ENCODE data around the gene AUP1.

The AUP1 gene

GRCh38 chr2:74542978-74543377 lies 13.5 kb upstream of the AUP1 start:
- Histone ChIP-seq H2BK5ac (ENCODE audit: low read depth, low read length, poor library complexity) (no peak overlapping the region), H3K4ac (ENCODE audit: low read depth, low read length) (no peak overlapping the region), H3K27ac (ENCODE audit: low read depth, low read length) (no peak overlapping the region), H2AFZ (ENCODE audit: insufficient read depth, low read length, poor library complexity) (no peak overlapping the region), H4K12ac (ENCODE audit: low read depth, low read length) (no peak overlapping the region), H2BK120ac (ENCODE audit: insufficient read depth, low read length, poor library complexity) (no peak overlapping the region), H3K14ac (ENCODE audit: low read length) (no peak overlapping the region), H3K4me1 (ENCODE audit: control insufficient read depth in 1 of 2, insufficient read depth in 2 of 2, low read length in 2 of 2) (no peaks in the 10 kb centered on the region), H3K9me3 (ENCODE audit: insufficient read depth, low read depth, low read length) (no peaks in the 10 kb centered on the region), H2BK12ac (ENCODE audit: low read length) (no peak overlapping the region), H3K18ac (ENCODE audit: low read length) (no peak overlapping the region), H4K8ac (ENCODE audit: low read depth, low read length) (no peak overlapping the region), H3K4me2 (ENCODE audit: low read length) (no peak overlapping the region), H3K9ac (ENCODE audit: low read length) (no peak overlapping the region), H3K79me1 (ENCODE audit: low read length) (no peaks in the 10 kb centered on the region), H3K4me3 (ENCODE audit: low read depth, low read length) (no peak overlapping the region), H4K91ac (ENCODE audit: low read depth, low read length) (no peak overlapping the region), H3K79me2 (ENCODE audit: control insufficient read depth, insufficient read depth, low read length, poor library complexity) (no peaks in the 10 kb centered on the region), H3K27me3 (ENCODE audit: insufficient read depth, low read length) (peaks cover 1% of the 10 kb centered on the region), H2AK5ac (ENCODE audit: low read length) (no peak overlapping the region), H3K36me3 (ENCODE audit: control insufficient read depth in 1 of 2, insufficient read depth in 2 of 2, low read length in 2 of 2) (no peaks in the 10 kb centered on the region), H3K23ac (ENCODE audit: low read length) (no peak overlapping the region)
- no CpG with 5 or more reads among the region's 1 CpG for WGBS (ENCODE audit: extremely low coverage, insufficient coverage, insufficient read length)
- no peak for DNase-seq

DNA sequence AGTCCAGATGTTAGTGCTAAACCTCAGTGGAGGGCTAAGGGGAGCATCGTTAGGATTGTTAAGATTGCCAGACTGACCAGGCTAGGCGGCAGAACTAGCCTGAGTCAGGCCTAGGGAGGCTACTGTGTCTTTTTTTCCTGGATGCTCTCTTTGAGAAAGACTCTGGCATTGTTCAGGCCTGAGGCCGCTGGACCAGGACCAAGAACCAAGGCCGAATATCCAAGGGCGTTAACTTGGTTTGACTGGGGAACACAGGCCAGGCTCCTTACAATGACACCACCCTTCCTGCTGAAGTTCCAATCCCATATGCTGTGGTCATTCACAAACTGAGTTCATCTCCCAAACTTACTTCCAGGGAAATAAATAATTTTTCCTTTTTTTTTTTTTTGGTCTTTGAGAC lies 10.8 kb upstream of the AUP1 start:
- H2BK120ac ChIP-seq (ENCODE audit: insufficient read depth, low read length, poor library complexity), result no peak overlapping the region
- H3K79me2 ChIP-seq (ENCODE audit: control insufficient read depth, insufficient read depth, low read length, poor library complexity), result no peaks in the 10 kb centered on the region
- no peak overlapping the region for H3K4me2 ChIP-seq (ENCODE audit: low read length)
- H3K79me1 ChIP-seq (ENCODE audit: low read length), result no peaks in the 10 kb centered on the region
- no peaks in the 10 kb centered on the region for H3K9me3 ChIP-seq (ENCODE audit: insufficient read depth, low read depth, low read length)
- H3K36me3 ChIP-seq (ENCODE audit: control insufficient read depth in 1 of 2, insufficient read depth in 2 of 2, low read length in 2 of 2), result no peaks in the 10 kb centered on the region
- no peak overlapping the region for H2AK5ac ChIP-seq (ENCODE audit: low read length)
- no peak overlapping the region for H3K14ac ChIP-seq (ENCODE audit: low read length)
- H4K91ac ChIP-seq (ENCODE audit: low read depth, low read length), result no peak overlapping the region
- H3K4ac ChIP-seq (ENCODE audit: low read depth, low read length), result no peak overlapping the region
- no peak overlapping the region for H3K27ac ChIP-seq (ENCODE audit: low read depth, low read length)
- no peak overlapping the region for H2BK5ac ChIP-seq (ENCODE audit: low read depth, low read length, poor library complexity)
- no peak overlapping the region for H3K23ac ChIP-seq (ENCODE audit: low read length)
- H3K27me3 ChIP-seq (ENCODE audit: insufficient read depth, low read length), result no peaks in the 10 kb centered on the region
- H4K8ac ChIP-seq (ENCODE audit: low read depth, low read length), result no peak overlapping the region
- DNase-seq, result no peak
- H3K18ac ChIP-seq (ENCODE audit: low read length), result no peak overlapping the region
- WGBS (ENCODE audit: extremely low coverage, insufficient coverage, insufficient read length), result no CpG with 5 or more reads among the region's 5 CpGs
- no peak overlapping the region for H2AFZ ChIP-seq (ENCODE audit: insufficient read depth, low read length, poor library complexity)
- H3K4me3 ChIP-seq (ENCODE audit: low read depth, low read length), result no peak overlapping the region
- H3K4me1 ChIP-seq (ENCODE audit: control insufficient read depth in 1 of 2, insufficient read depth in 2 of 2, low read length in 2 of 2), result no peaks in the 10 kb centered on the region
- no peak overlapping the region for H3K9ac ChIP-seq (ENCODE audit: low read length)
- H4K12ac ChIP-seq (ENCODE audit: low read depth, low read length), result no peak overlapping the region
- H2BK12ac ChIP-seq (ENCODE audit: low read length), result no peak overlapping the region

GRCh38 chr2:74538881-74539339 lies 9.4 kb upstream of the AUP1 start:
- Histone ChIP-seq H3K36me3 (ENCODE audit: control insufficient read depth in 1 of 2, insufficient read depth in 2 of 2, low read length in 2 of 2) (peaks cover 0 to 4% of the 10 kb centered on the region in 2 experiments), H3K4me1 (ENCODE audit: control insufficient read depth in 1 of 2, insufficient read depth in 2 of 2, low read length in 2 of 2) (no peaks in the 10 kb centered on the region), H3K4me3 (ENCODE audit: low read depth, low read length) (no peak overlapping the region), H2BK5ac (ENCODE audit: low read depth, low read length, poor library complexity) (no peak overlapping the region), H3K14ac (ENCODE audit: low read length) (no peak overlapping the region), H3K9me3 (ENCODE audit: insufficient read depth, low read depth, low read length) (no peaks in the 10 kb centered on the region), H3K18ac (ENCODE audit: low read length) (no peak overlapping the region), H3K79me1 (ENCODE audit: low read length) (no peaks in the 10 kb centered on the region), H3K4me2 (ENCODE audit: low read length) (no peak overlapping the region), H2BK120ac (ENCODE audit: insufficient read depth, low read length, poor library complexity) (no peak overlapping the region), H3K79me2 (ENCODE audit: control insufficient read depth, insufficient read depth, low read length, poor library complexity) (no peaks in the 10 kb centered on the region), H4K8ac (ENCODE audit: low read depth, low read length) (no peak overlapping the region), H3K27ac (ENCODE audit: low read depth, low read length) (no peak overlapping the region), H4K91ac (ENCODE audit: low read depth, low read length) (no peak overlapping the region), H3K27me3 (ENCODE audit: insufficient read depth, low read length) (no peaks in the 10 kb centered on the region), H2AK5ac (ENCODE audit: low read length) (no peak overlapping the region), H3K23ac (ENCODE audit: low read length) (no peak overlapping the region), H4K12ac (ENCODE audit: low read depth, low read length) (no peak overlapping the region), H2AFZ (ENCODE audit: insufficient read depth, low read length, poor library complexity) (no peak overlapping the region), H2BK12ac (ENCODE audit: low read length) (no peak overlapping the region), H3K9ac (ENCODE audit: low read length) (no peak overlapping the region), H3K4ac (ENCODE audit: low read depth, low read length) (no peak overlapping the region)
- no peak for DNase-seq
- no CpG with 5 or more reads among the region's 7 CpGs for WGBS (ENCODE audit: extremely low coverage, insufficient coverage, insufficient read length)

DNA sequence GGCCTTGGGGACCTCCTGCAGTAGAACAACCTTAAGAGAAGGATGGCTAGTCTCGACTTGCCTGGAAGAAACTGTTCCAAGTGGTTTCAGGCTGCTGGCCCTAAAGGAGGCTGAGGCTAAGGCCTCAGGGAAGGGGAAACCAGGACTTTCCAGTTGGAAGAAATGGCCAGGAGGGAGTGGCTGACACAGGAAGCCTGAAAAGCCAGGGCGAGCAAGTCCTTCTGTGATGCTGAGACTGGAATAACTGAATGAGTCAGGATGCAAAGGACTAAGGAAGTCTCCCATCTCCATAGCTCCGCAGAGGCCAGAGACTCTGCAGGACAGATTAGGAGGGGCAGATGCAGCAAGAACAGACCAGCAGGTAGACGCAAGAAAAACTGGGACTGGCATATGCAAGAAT lies 7.6 kb upstream of the AUP1 start:
- Histone ChIP-seq H3K9ac (ENCODE audit: low read length) (no peak overlapping the region), H3K36me3 (ENCODE audit: control insufficient read depth in 1 of 2, insufficient read depth in 2 of 2, low read length in 2 of 2) (peaks cover 8 to 13% of the 10 kb centered on the region in 2 experiments), H3K18ac (ENCODE audit: low read length) (no peak overlapping the region), H3K4me2 (ENCODE audit: low read length) (no peak overlapping the region), H3K4me1 (ENCODE audit: control insufficient read depth in 1 of 2, insufficient read depth in 2 of 2, low read length in 2 of 2) (no peaks in the 10 kb centered on the region), H3K79me1 (ENCODE audit: low read length) (no peaks in the 10 kb centered on the region), H3K23ac (ENCODE audit: low read length) (no peak overlapping the region), H3K27ac (ENCODE audit: low read depth, low read length) (no peak overlapping the region), H2BK5ac (ENCODE audit: low read depth, low read length, poor library complexity) (no peak overlapping the region), H3K4ac (ENCODE audit: low read depth, low read length) (no peak overlapping the region), H3K9me3 (ENCODE audit: insufficient read depth, low read depth, low read length) (no peaks in the 10 kb centered on the region), H4K12ac (ENCODE audit: low read depth, low read length) (no peak overlapping the region), H3K79me2 (ENCODE audit: control insufficient read depth, insufficient read depth, low read length, poor library complexity) (no peaks in the 10 kb centered on the region), H2BK120ac (ENCODE audit: insufficient read depth, low read length, poor library complexity) (no peak overlapping the region), H4K91ac (ENCODE audit: low read depth, low read length) (no peak overlapping the region), H3K14ac (ENCODE audit: low read length) (no peak overlapping the region), H3K4me3 (ENCODE audit: low read depth, low read length) (no peak overlapping the region), H2AFZ (ENCODE audit: insufficient read depth, low read length, poor library complexity) (no peak overlapping the region), H4K8ac (ENCODE audit: low read depth, low read length) (no peak overlapping the region), H2AK5ac (ENCODE audit: low read length) (no peak overlapping the region), H2BK12ac (ENCODE audit: low read length) (no peak overlapping the region), H3K27me3 (ENCODE audit: insufficient read depth, low read length) (no peaks in the 10 kb centered on the region)
- WGBS (ENCODE audit: extremely low coverage, insufficient coverage, insufficient read length), result no CpG with 5 or more reads among the region's 4 CpGs
- no peak for DNase-seq
